OCI-LY7 (cell line): ENCODE data around the gene TPCN2. TPM values are rescaled to one million over a fixed set of nuclear protein-coding genes. Genes with fewer than 3 reads are reported as not detected.

Source experiments
- BruUV-seq: library from RNA; stranded (reverse); fragments of 400-500 nt; replicated peaks from 2 replicates; lab custom pipeline; 2021; lab: Mats Ljungman, UMichigan
- CTCF ChIA-PET: fragments of 300-600 bp; sonication (Branson Sonifier 250); formaldehyde crosslinking; loops from one replicate; lab custom pipeline; 2022; ENCODE audit warnings: antibody characterized with exemption; ENCODE audit not compliant: unreplicated experiment; lab: Charles Lee
- POLR2A ChIA-PET: fragments of 300-600 bp; sonication (Branson Sonifier 250); formaldehyde crosslinking; loops from one replicate; lab custom pipeline; 2022; ENCODE audit warnings: antibody characterized with exemption; lab: Charles Lee
- DNase-seq: peaks from one replicate; pipeline ENCODE4 v3.0.0-alpha.2; 2015; ENCODE audit warnings: low spot score
- H2AFZ ChIP-seq: fragments of 200-600 bp; sonication (generic), shearing (Covaris generic); 2 replicates; pipeline ENCODE4 v1.6.1; 2014; ENCODE audit warnings: mild to moderate bottlenecking, antibody characterized with exemption, low read length, moderate library complexity
- H3K27ac ChIP-seq: fragments of 200-600 bp; sonication (generic); 2 replicates; pipeline ENCODE4 v1.5.1; 2014; ENCODE audit warnings: mixed run types, low read depth, mild to moderate bottlenecking, moderate library complexity, low read length, inconsistent platforms; ENCODE audit not compliant: poor library complexity, severe bottlenecking
- H3K36me3 ChIP-seq: fragments of 200-600 bp; sonication (generic); 2 replicates; pipeline ENCODE4 v1.6.1; 2014; ENCODE audit warnings: mild to moderate bottlenecking, antibody characterized with exemption, low read length, moderate library complexity, mixed read lengths; ENCODE audit not compliant: insufficient read depth
- H3K4me1 ChIP-seq: fragments of 200-600 bp; sonication (generic); 2 replicates; pipeline ENCODE4 v1.5.1; 2014; ENCODE audit warnings: mild to moderate bottlenecking, low read length; ENCODE audit not compliant: insufficient read depth, poor library complexity, severe bottlenecking
- H3K4me2 ChIP-seq: fragments of 200-600 bp; sonication (generic); 2 replicates; pipeline ENCODE4 v1.6.1; 2014; ENCODE audit warnings: mild to moderate bottlenecking, low read length
- H3K4me3 ChIP-seq: fragments of 200-600 bp; sonication (generic); 2 replicates; pipeline ENCODE4 v1.5.1; 2014; ENCODE audit warnings: mild to moderate bottlenecking, low read depth, low read length; ENCODE audit not compliant: poor library complexity, severe bottlenecking
- H3K79me2 ChIP-seq: fragments of 200-600 bp; sonication (generic); 2 replicates; pipeline ENCODE4 v1.6.1; 2016; ENCODE audit warnings: low read depth, mild to moderate bottlenecking, low read length, moderate library complexity, mixed read lengths; ENCODE audit not compliant: insufficient read depth
- H3K9me2 ChIP-seq: fragments of 200-600 bp; sonication (generic); 2 replicates; pipeline ENCODE4 v1.6.1; 2016; ENCODE audit warnings: mild to moderate bottlenecking, low read length, mixed read lengths; ENCODE audit not compliant: insufficient read depth
- H3K9me3 ChIP-seq: fragments of 200-600 bp; sonication (generic); 2 replicates; pipeline ENCODE4 v1.6.1; 2014; ENCODE audit warnings: mild to moderate bottlenecking, mixed run types, low read length, mixed read lengths
- H4K20me1 ChIP-seq: fragments of 200-600 bp; sonication (generic); 2 replicates; pipeline ENCODE4 v1.6.1; 2014; ENCODE audit warnings: mild to moderate bottlenecking, antibody characterized with exemption, low read length, moderate library complexity, mixed read lengths; ENCODE audit not compliant: insufficient read depth
- CTCF ChIP-seq: fragments of 200-600 bp; sonication (generic); conservative IDR thresholded peaks from 2 replicates; pipeline ENCODE4 v1.5.1; 2014; ENCODE audit warnings: mild to moderate bottlenecking, antibody characterized with exemption, low read length, moderate library complexity, mixed read lengths
- EZH2phosphoT487 ChIP-seq: fragments of 200-600 bp; sonication (generic); IDR thresholded peaks from 2 replicates; pipeline ENCODE4 v1.6.1; 2018; ENCODE audit warnings: low read depth, borderline replicate concordance, mild to moderate bottlenecking, mixed run types, antibody characterized with exemption, low read length, moderate library complexity, mixed read lengths
- intact Hi-C: fragments of 100-400 bp; cut with micrococcal nuclease; formaldehyde crosslinking; loops from one replicate; pipeline ENCODE4 v1.10.0; 2022; ENCODE audit not compliant: unreplicated experiment
- total RNA-seq, 2 experiments: library from RNA; depleted of rRNA in 1 of 2; stranded (reverse); fragments of >200 nt in 1 of 2; shearing (Covaris generic) in 1 of 2; gene quantifications; 2 replicates each; pipeline ENCODE4 v1.2.3, GENCODE V29; 2014 to 2022

The TPCN2 gene
- total RNA-seq, 2 experiments from 2014 or later = 21.5 to 65.2 TPM

- no peak overlapping the region for H3K4me2 ChIP-seq
- BruUV-seq = no TSS peak
- CTCF ChIA-PET = no interaction called here
Observed at GRCh38 chr11:69008737-69009440, 39.8 kb upstream of the TPCN2 start.

GRCh38 chr11:69009441-69010211 is 39.1 kb upstream of the TPCN2 start:
- Histone ChIP-seq H3K9me2 (no peaks in the 10 kb centered on the region), H3K27ac (no peak overlapping the region), H2AFZ (no peak overlapping the region), H3K4me1 (peaks cover 6% of the 10 kb centered on the region), H3K79me2 (no peaks in the 10 kb centered on the region), H3K9me3 (no peaks in the 10 kb centered on the region), H3K4me3 (no peak overlapping the region), H3K36me3 (no peaks in the 10 kb centered on the region), H4K20me1 (no peaks in the 10 kb centered on the region), H3K4me2 (no peak overlapping the region)
- POLR2A ChIA-PET = no interaction called here
- TF ChIP-seq EZH2phosphoT487 = no peak
- no peak for TF ChIP-seq CTCF
- CTCF ChIA-PET = no interaction called here
- intact Hi-C loops = no loop called here
- DNase-seq = no peak
- no TSS peak for BruUV-seq

More at GRCh38 chr11:69008737-69009440, 39.8 kb upstream of the TPCN2 start:
- Histone ChIP-seq H3K4me3 (no peak overlapping the region), H3K36me3 (no peaks in the 10 kb centered on the region), H3K4me1 (peaks cover 6% of the 10 kb centered on the region), H3K9me3 (no peaks in the 10 kb centered on the region), H3K79me2 (no peaks in the 10 kb centered on the region), H3K27ac (no peak overlapping the region), H3K9me2 (no peaks in the 10 kb centered on the region), H2AFZ (no peak overlapping the region), H4K20me1 (no peaks in the 10 kb centered on the region)
- DNase-seq = no peak
- POLR2A ChIA-PET = no interaction called here
- intact Hi-C loops = no loop called here
- TF ChIP-seq EZH2phosphoT487 = no peak
- no peak for TF ChIP-seq CTCF
